ENCODE data around the gene IFIH1. TPM values are rescaled to one million over a fixed set of nuclear protein-coding genes. Genes with fewer than 3 reads are reported as not detected.

The IFIH1 gene
- total and polyA plus RNA-seq, 2 experiments from 2014 or later: 1.7 to 10.1 TPM

DNA sequence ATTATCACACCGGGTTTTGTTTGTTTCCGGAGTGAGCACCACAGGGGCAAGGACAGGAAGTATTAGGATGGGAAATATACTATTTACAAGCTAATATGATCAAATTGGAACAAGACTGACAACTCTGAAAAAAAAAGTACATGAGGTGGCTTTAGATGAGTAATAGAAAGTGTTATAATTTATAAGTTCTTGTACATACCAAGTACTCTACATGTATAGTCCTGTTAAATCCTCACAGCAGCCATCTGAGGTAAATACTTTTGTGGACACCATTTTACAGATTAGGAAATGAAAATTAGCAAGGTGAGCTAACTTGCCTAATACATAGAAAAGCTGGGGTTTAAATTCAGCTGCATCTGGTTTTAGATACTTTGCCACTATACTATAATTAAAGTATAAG, 86.5 kb downstream of the IFIH1 start:
- no peak for DNase-seq (ENCODE audit: low spot score)
- Histone ChIP-seq H3K4me2 (no peak overlapping the region), H4K20me1 (ENCODE audit: insufficient read depth, poor library complexity, severe bottlenecking) (no peaks in the 10 kb centered on the region), H3K4me1 (ENCODE audit: insufficient read depth) (no peaks in the 10 kb centered on the region), H3K4me3 (no peak overlapping the region), H2AFZ (no peak overlapping the region), H3K36me3 (replicated peaks; ENCODE audit: insufficient read depth, low read depth) (no peaks in the 10 kb centered on the region), H3K79me2 (no peaks in the 10 kb centered on the region), H3K9me3 (ENCODE audit: low read depth) (no peaks in the 10 kb centered on the region), H3K27ac (no peak overlapping the region), H3K9me2 (replicated peaks; ENCODE audit: insufficient read depth) (no peaks in the 10 kb centered on the region), H3K27me3 (no peaks in the 10 kb centered on the region)
- 80% methylated on average over 2 of the region's 2 CpGs for WGBS (ENCODE audit: low lambda C conversion rate, missing lambda C conversion rate)
- TF ChIP-seq EZH2phosphoT487 (IDR thresholded peaks at IDR 0.05; ENCODE audit: low read depth, severe bottlenecking, unreplicated experiment) (no peak), EZH2 (IDR thresholded peaks at IDR 0.05; ENCODE audit: borderline replicate concordance) (no peak)
- TF ChIP-seq, protein P1, sequence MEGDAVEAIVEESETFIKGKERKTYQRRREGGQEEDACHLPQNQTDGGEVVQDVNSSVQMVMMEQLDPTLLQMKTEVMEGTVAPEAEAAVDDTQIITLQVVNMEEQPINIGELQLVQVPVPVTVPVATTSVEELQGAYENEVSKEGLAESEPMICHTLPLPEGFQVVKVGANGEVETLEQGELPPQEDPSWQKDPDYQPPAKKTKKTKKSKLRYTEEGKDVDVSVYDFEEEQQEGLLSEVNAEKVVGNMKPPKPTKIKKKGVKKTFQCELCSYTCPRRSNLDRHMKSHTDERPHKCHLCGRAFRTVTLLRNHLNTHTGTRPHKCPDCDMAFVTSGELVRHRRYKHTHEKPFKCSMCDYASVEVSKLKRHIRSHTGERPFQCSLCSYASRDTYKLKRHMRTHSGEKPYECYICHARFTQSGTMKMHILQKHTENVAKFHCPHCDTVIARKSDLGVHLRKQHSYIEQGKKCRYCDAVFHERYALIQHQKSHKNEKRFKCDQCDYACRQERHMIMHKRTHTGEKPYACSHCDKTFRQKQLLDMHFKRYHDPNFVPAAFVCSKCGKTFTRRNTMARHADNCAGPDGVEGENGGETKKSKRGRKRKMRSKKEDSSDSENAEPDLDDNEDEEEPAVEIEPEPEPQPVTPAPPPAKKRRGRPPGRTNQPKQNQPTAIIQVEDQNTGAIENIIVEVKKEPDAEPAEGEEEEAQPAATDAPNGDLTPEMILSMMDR (IDR thresholded peaks at IDR 0.05; ENCODE audit: poor library complexity): no peak

DNA sequence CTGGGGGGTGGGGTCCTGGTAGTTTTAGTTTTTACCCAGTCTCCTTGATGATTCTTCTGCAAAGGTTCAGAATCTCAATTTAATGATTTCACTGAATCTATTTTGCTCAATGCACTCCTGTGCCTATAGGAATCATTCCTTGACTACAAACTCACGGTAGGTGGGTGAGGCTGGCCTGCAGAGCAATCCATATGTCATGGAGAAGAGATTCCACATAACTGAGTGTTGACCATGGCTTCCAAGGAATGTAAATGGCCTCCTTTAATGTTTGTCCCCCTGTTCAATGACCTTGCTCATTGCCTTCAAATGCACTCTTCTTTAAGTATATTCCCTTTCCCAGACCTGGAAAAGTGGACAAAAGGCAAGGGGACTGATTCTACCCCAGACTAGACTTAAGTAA, 87.7 kb downstream of the IFIH1 start:
- TF ChIP-seq, protein P1 (IDR thresholded peaks at IDR 0.05; ENCODE audit: poor library complexity): no peak
- TF ChIP-seq EZH2 (IDR thresholded peaks at IDR 0.05; ENCODE audit: borderline replicate concordance): no peak
- no peak for TF ChIP-seq EZH2phosphoT487 (IDR thresholded peaks at IDR 0.05; ENCODE audit: low read depth, severe bottlenecking, unreplicated experiment)
- H3K79me2 ChIP-seq: no peaks in the 10 kb centered on the region
- no peaks in the 10 kb centered on the region for H3K9me2 ChIP-seq (replicated peaks; ENCODE audit: insufficient read depth)
- H3K27me3 ChIP-seq: no peaks in the 10 kb centered on the region
- no peaks in the 10 kb centered on the region for H3K36me3 ChIP-seq (replicated peaks; ENCODE audit: insufficient read depth, low read depth)
- no peaks in the 10 kb centered on the region for H3K9me3 ChIP-seq (ENCODE audit: low read depth)
- H2AFZ ChIP-seq: no peak overlapping the region
- no peak for DNase-seq (ENCODE audit: low spot score)
- H4K20me1 ChIP-seq (ENCODE audit: insufficient read depth, poor library complexity, severe bottlenecking): no peaks in the 10 kb centered on the region
- 67% methylated on average over 1 of the region's 1 CpG for WGBS (ENCODE audit: low lambda C conversion rate, missing lambda C conversion rate)
- no peak overlapping the region for H3K4me2 ChIP-seq
- H3K27ac ChIP-seq: no peak overlapping the region
- H3K4me3 ChIP-seq: no peak overlapping the region
- no peaks in the 10 kb centered on the region for H3K4me1 ChIP-seq (ENCODE audit: insufficient read depth)

DNA sequence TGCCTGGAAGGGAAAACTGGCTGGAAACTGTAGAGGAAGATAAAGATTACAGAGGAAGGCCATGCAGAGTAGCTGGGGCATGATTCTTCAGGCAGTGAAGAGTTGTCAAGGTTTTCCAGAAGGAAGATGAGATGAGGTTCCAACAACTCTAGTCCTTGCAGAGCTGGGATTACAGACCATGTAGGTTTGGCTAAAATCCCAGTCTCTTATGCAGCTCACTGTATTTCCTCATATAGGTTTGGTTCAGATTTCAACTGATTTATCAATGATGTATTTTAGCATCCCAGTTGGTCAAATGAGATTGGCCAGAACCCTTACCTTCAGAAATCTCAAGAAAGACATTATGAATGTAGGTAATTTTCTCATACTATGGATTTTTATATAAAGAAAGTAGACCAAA, 91.6 kb downstream of the IFIH1 start:
- Histone ChIP-seq H3K79me2 (no peaks in the 10 kb centered on the region), H3K36me3 (replicated peaks; ENCODE audit: insufficient read depth, low read depth) (no peaks in the 10 kb centered on the region), H4K20me1 (ENCODE audit: insufficient read depth, poor library complexity, severe bottlenecking) (no peaks in the 10 kb centered on the region), H3K9me3 (ENCODE audit: low read depth) (no peaks in the 10 kb centered on the region), H3K27me3 (no peaks in the 10 kb centered on the region), H3K4me1 (ENCODE audit: insufficient read depth) (no peaks in the 10 kb centered on the region), H3K4me2 (no peak overlapping the region), H3K27ac (no peak overlapping the region), H3K9me2 (replicated peaks; ENCODE audit: insufficient read depth) (no peaks in the 10 kb centered on the region), H2AFZ (no peak overlapping the region), H3K4me3 (no peak overlapping the region)
- TF ChIP-seq, protein P1 (IDR thresholded peaks at IDR 0.05; ENCODE audit: poor library complexity): no peak
- no peak for TF ChIP-seq EZH2phosphoT487 (IDR thresholded peaks at IDR 0.05; ENCODE audit: low read depth, severe bottlenecking, unreplicated experiment)
- no peak for TF ChIP-seq EZH2 (IDR thresholded peaks at IDR 0.05; ENCODE audit: borderline replicate concordance)
- DNase-seq (ENCODE audit: low spot score): no peak

DNA sequence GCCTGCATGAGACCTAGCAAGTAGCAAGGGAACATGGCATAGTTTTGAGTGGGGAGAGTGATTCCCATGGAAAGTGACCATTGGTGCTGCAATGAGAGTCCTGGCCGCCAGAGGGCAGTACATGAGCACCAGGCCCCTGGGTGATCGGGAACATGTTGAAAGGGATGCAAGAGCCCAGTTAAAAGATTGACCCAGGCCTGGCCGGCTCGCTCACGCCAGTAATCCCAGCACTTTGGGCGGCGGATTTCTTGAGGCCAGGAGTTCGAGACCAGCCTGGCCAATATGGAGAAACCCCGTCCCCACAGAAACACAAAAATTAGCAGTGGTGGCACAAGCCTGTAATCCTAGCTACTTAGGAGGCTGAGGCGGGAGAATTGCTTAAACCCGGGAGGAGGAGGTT, 97.4 kb downstream of the IFIH1 start:
- H3K4me1 ChIP-seq (ENCODE audit: insufficient read depth): no peaks in the 10 kb centered on the region

More for the DNA sequence above, 97.4 kb downstream of the IFIH1 start:
- Histone ChIP-seq H2AFZ (no peak overlapping the region), H3K79me2 (no peaks in the 10 kb centered on the region), H4K20me1 (ENCODE audit: insufficient read depth, poor library complexity, severe bottlenecking) (no peaks in the 10 kb centered on the region), H3K9me3 (ENCODE audit: low read depth) (no peaks in the 10 kb centered on the region), H3K27ac (no peak overlapping the region), H3K4me2 (no peak overlapping the region), H3K27me3 (no peaks in the 10 kb centered on the region), H3K36me3 (replicated peaks; ENCODE audit: insufficient read depth, low read depth) (no peaks in the 10 kb centered on the region), H3K9me2 (replicated peaks; ENCODE audit: insufficient read depth) (no peaks in the 10 kb centered on the region), H3K4me3 (no peak overlapping the region)
- DNase-seq (ENCODE audit: low spot score): peak; percentile 66
- TF ChIP-seq EZH2phosphoT487 (IDR thresholded peaks at IDR 0.05; ENCODE audit: low read depth, severe bottlenecking, unreplicated experiment): no peak
- no peak for TF ChIP-seq EZH2 (IDR thresholded peaks at IDR 0.05; ENCODE audit: borderline replicate concordance)
- TF ChIP-seq, protein P1 (IDR thresholded peaks at IDR 0.05; ENCODE audit: poor library complexity): peak; percentile 70
- WGBS (ENCODE audit: low lambda C conversion rate, missing lambda C conversion rate): 40% methylated on average over 11 of the region's 11 CpGs

All from hepatocyte (in vitro differentiated cells).